Testis (tissue), 2 donors: ENCODE results near the gene IDUA.

Source experiments
- CTCF ChIP-seq, 3 experiments: fragments of 450-650 bp in 2 of 3; fragments of 200-600 bp in 1 of 3; sonication (generic) in 1 of 3; IDR thresholded peaks; one replicate each; pipeline ENCODE4 v1.5.1; 2016 to 2019; ENCODE audit warnings: antibody characterized with exemption in 3 of 3, mild to moderate bottlenecking in 2 of 3, moderate library complexity in 1 of 3
- POLR2A ChIP-seq: fragments of 450-650 bp; IDR thresholded peaks from one replicate; pipeline ENCODE4 v1.6.1; 2017; ENCODE audit warnings: antibody characterized with exemption, mild to moderate bottlenecking, moderate library complexity

DNA sequence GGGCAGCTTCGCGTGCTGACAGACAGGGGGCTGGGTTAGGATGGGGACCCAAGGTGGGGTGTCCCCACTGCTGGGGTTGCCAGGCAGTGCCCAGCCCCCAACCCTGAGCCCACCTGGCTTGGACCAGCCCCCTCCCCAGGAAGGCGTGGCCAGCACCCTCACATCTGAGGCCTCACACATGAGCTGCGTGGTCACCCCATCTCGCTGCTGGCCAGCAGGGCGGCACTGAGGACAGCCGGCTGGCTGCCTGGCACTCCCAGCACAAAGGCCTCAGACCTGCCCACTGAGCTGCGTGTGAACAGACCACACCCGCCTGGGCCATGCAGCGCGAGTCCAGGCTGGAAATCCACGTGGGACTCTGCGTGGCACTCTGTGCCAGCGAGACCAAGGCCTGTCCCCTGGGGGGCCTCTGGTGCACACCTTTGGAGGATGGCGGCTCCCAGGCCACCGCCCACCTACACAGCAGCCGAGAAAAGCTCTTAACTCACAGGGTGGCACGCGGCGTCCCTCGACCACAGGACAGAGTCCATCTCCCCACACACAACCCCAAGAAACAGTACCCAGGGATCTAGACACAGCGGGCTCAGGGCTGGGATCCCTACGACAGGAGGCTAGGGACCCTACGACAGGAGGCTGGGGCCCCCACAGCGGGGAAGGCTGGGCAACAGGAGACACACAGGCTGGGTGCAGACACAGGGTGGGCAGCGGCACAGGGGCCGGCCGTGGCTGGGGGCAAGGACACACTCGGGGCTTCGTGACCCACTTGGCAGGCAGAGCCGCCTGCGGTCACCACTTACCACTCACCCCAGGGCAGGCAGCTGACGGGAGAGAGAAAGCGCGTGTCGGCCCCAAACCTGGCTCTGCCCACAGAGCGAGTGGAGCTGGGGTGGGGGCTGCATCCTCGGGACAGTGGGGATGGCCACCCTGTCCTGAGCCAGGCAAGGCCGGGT is 23.3 kb upstream of the IDUA start:
- TF ChIP-seq CTCF (IDR thresholded peaks at IDR 0.05) = no peak
- TF ChIP-seq POLR2A = no peak
